ENCODE data around the gene APBB1IP.

Gene APBB1IP

GRCh38 chr10:26451903-26452302 is 13.8 kb downstream of the APBB1IP start:
- Histone ChIP-seq H3K27me3 (ENCODE audit: control insufficient read depth, low read length) (no peaks in the 10 kb centered on the region), H3K4me1 (ENCODE audit: control insufficient read depth, low read length) (peaks cover 92% of the 10 kb centered on the region), H3F3A (ENCODE audit: control insufficient read depth, insufficient read depth) (peaks cover 46% of the 10 kb centered on the region), H3K79me2 (ENCODE audit: control insufficient read depth, low read length) (peaks cover 97% of the 10 kb centered on the region), H3K9me2 (replicated peaks; ENCODE audit: control insufficient read depth, low read length) (no peaks in the 10 kb centered on the region), H3K4me3 (ENCODE audit: low read length) (no peak overlapping the region), H4K20me1 (ENCODE audit: control insufficient read depth, insufficient read depth, low read depth, low read length) (no peaks in the 10 kb centered on the region), H3K4me2 (ENCODE audit: low read length) (peak overlapping the region; percentile 15; the same call in 1 of the 2 replicates), H3K36me3 (ENCODE audit: control insufficient read depth, low read length) (peaks cover 74% of the 10 kb centered on the region), H3K27ac (ENCODE audit: low read depth, low read length) (peak overlapping the region; percentile 36), H3K9me3 (ENCODE audit: control insufficient read depth, insufficient read depth, low read length) (no peaks in the 10 kb centered on the region)
- TF ChIP-seq EZH2phosphoT487 (IDR thresholded peaks at IDR 0.05; ENCODE audit: borderline replicate concordance, low read length) (no peak), CTCF (IDR thresholded peaks at IDR 0.05; ENCODE audit: low read depth, low read length, poor library complexity, severe bottlenecking) (no peak)

- peaks cover 90% of the 10 kb centered on the region for H3K4me1 ChIP-seq (ENCODE audit: control insufficient read depth, low read length)
- H3K27ac ChIP-seq (ENCODE audit: low read depth, low read length) = peak overlapping the region; percentile 23
- TF ChIP-seq EZH2phosphoT487 (IDR thresholded peaks at IDR 0.05; ENCODE audit: borderline replicate concordance, low read length) = no peak
- TF ChIP-seq CTCF (IDR thresholded peaks at IDR 0.05; ENCODE audit: low read depth, low read length, poor library complexity, severe bottlenecking) = no peak
- no peaks in the 10 kb centered on the region for H3K9me2 ChIP-seq (replicated peaks; ENCODE audit: control insufficient read depth, low read length)
- peaks cover 36% of the 10 kb centered on the region for H3F3A ChIP-seq (ENCODE audit: control insufficient read depth, insufficient read depth)
- no peak overlapping the region for H3K4me3 ChIP-seq (ENCODE audit: low read length)
- H3K27me3 ChIP-seq (ENCODE audit: control insufficient read depth, low read length) = no peaks in the 10 kb centered on the region
- peaks cover 79% of the 10 kb centered on the region for H3K36me3 ChIP-seq (ENCODE audit: control insufficient read depth, low read length)
- no peaks in the 10 kb centered on the region for H3K9me3 ChIP-seq (ENCODE audit: control insufficient read depth, insufficient read depth, low read length)
- H3K79me2 ChIP-seq (ENCODE audit: control insufficient read depth, low read length) = peaks cover 98% of the 10 kb centered on the region
- peak overlapping the region; percentile 20 for H3K4me2 ChIP-seq (ENCODE audit: low read length)
- no peaks in the 10 kb centered on the region for H4K20me1 ChIP-seq (ENCODE audit: control insufficient read depth, insufficient read depth, low read depth, low read length)
Observed at GRCh38 chr10:26453850-26454249, 15.7 kb downstream of the APBB1IP start.

GRCh38 chr10:26454891-26455290 is 16.8 kb downstream of the APBB1IP start:
- peaks cover 97% of the 10 kb centered on the region for H3K79me2 ChIP-seq (ENCODE audit: control insufficient read depth, low read length)
- H3K9me3 ChIP-seq (ENCODE audit: control insufficient read depth, insufficient read depth, low read length) = no peaks in the 10 kb centered on the region
- H3K36me3 ChIP-seq (ENCODE audit: control insufficient read depth, low read length) = peaks cover 73% of the 10 kb centered on the region
- peaks cover 85% of the 10 kb centered on the region for H3K4me1 ChIP-seq (ENCODE audit: control insufficient read depth, low read length)
- peaks cover 31% of the 10 kb centered on the region for H3F3A ChIP-seq (ENCODE audit: control insufficient read depth, insufficient read depth)
- no peaks in the 10 kb centered on the region for H3K9me2 ChIP-seq (replicated peaks; ENCODE audit: control insufficient read depth, low read length)
- peak overlapping the region; percentile 25 for H3K4me3 ChIP-seq (ENCODE audit: low read length)
- H3K4me2 ChIP-seq (ENCODE audit: low read length) = peak overlapping the region; percentile 94
- no peak for TF ChIP-seq EZH2phosphoT487 (IDR thresholded peaks at IDR 0.05; ENCODE audit: borderline replicate concordance, low read length)
- no peak for TF ChIP-seq CTCF (IDR thresholded peaks at IDR 0.05; ENCODE audit: low read depth, low read length, poor library complexity, severe bottlenecking)
- H3K27me3 ChIP-seq (ENCODE audit: control insufficient read depth, low read length) = no peaks in the 10 kb centered on the region
- H3K27ac ChIP-seq (ENCODE audit: low read depth, low read length) = peak overlapping the region; percentile 98
- H4K20me1 ChIP-seq (ENCODE audit: control insufficient read depth, insufficient read depth, low read depth, low read length) = no peaks in the 10 kb centered on the region

Measured in DOHH2 (cell line).